Stomach (tissue), 19 donors: ENCODE measurements around the gene PANK4. TPM values are rescaled to one million over a fixed set of nuclear protein-coding genes. Genes with fewer than 3 reads are reported as not detected.

ENCODE experiments used
- DNase-seq, 2 donors: peaks; one replicate each; pipeline versions ENCODE4 v3.0.0 to v3.0.0-alpha.2; 2013 to 2019
- H3K27ac ChIP-seq, 5 donors: fragments of 200-600 bp in 4 of 5; sonication (generic) in 4 of 5; one replicate each; pipeline ENCODE4 v1.5.1; 2013 to 2019; ENCODE audit warnings: mild to moderate bottlenecking in 1 of 5, moderate library complexity in 1 of 5
- H3K27me3 ChIP-seq, 3 donors: fragments of 200-600 bp; sonication (generic); one replicate each; pipeline ENCODE4 v1.5.1; 2017 to 2019; ENCODE audit warnings: mixed run types in 1 of 3
- H3K36me3 ChIP-seq, 4 donors: fragments of 200-600 bp; sonication (generic); 1 replicate in 3 of 4; 2 replicates in 1 of 4; pipeline ENCODE4 v1.5.1; 2016 to 2019
- H3K4me1 ChIP-seq, 4 donors: fragments of 200-600 bp; sonication (generic); one replicate each; pipeline ENCODE4 v1.5.1; 2016 to 2019
- H3K4me3 ChIP-seq, 4 donors: fragments of 200-600 bp; sonication (generic) in 3 of 4; one replicate each; pipeline ENCODE4 v1.5.1; 2016 to 2019; ENCODE audit warnings: mild to moderate bottlenecking in 1 of 4
- H3K9me3 ChIP-seq, 4 donors: fragments of 200-600 bp; sonication (generic); one replicate each; pipeline ENCODE4 v1.5.1; 2016 to 2019
- CTCF ChIP-seq, 7 experiments: fragments of 450-650 bp in 4 of 7; fragments of 200-600 bp in 3 of 7; sonication (generic) in 3 of 7; IDR thresholded peaks; one replicate each; pipeline ENCODE4 v1.5.1; 2016 to 2019; ENCODE audit warnings: antibody characterized with exemption in 7 of 7, control low read depth in 2 of 7, mild to moderate bottlenecking in 1 of 7
- EP300 ChIP-seq: sonication (generic); formaldehyde crosslinking; IDR thresholded peaks from one replicate; pipeline ENCODE4 v1.6.1; 2017; ENCODE audit warnings: antibody characterized with exemption
- POLR2A ChIP-seq, 4 donors: fragments of 450-650 bp; IDR thresholded peaks; one replicate each; pipeline ENCODE4 v1.6.1; 2016; ENCODE audit warnings: antibody characterized with exemption in 4 of 4, control low read depth in 2 of 4, mild to moderate bottlenecking in 1 of 4, moderate library complexity in 1 of 4
- POLR2AphosphoS5 ChIP-seq, 3 donors: sonication (generic); formaldehyde crosslinking; IDR thresholded peaks; one replicate each; pipeline ENCODE4 v1.6.1; 2016; ENCODE audit warnings: antibody characterized with exemption in 3 of 3
- WGBS, 5 donors: extraction: QIAGEN DNeasy Blood & Tissue Kit in 3 of 5; methylation state at CpG; one replicate each; pipeline versions ENCODE4 v1.1.5 to v1.1.7; 2013 to 2018; 5-methylcytosine and 5-hydroxymethylcytosine counted together
- intact Hi-C: fragments of 100-400 bp; cut with DNase I; formaldehyde crosslinking; loops from one replicate; pipeline ENCODE4 v1.15.1; 2023; ENCODE audit warnings: low total_unique reads
- long read RNA-seq, 10 donors: transcript quantifications; one replicate each; lab custom pipeline, GENCODE V29; 2026
- polyA plus RNA-seq, 3 donors: library from polyadenylated mRNA; stranded (reverse); fragments of 200-250 nt; gene quantifications; one replicate each; pipeline ENCODE4 v1.2.3, GENCODE V29; 2013
- total RNA-seq, 5 donors: library from RNA; depleted of rRNA; stranded (reverse); fragments of >200 nt; gene quantifications; one replicate each; pipeline versions ENCODE4 v1.1.0 to v1.2.3, GENCODE V29; 2014 to 2016
- donor health status: healthy with polysubstance abuse.
- donor health status: Bipolar disorder and iron deficiency.
- donor health status: healthy.

The PANK4 gene
- total RNA-seq: 10 to 100 TPM in 4 of 5 donors, 1 to 10 TPM in 1; 6.4 to 86.0 (median 27.9) TPM
- polyA plus RNA-seq: 10 to 100 TPM in 2 of 3 donors, 1 to 10 TPM in 1; 7.6 to 17.2 (median 15.6) TPM
- long read RNA-seq, donor 1: 0 reads
- long read RNA-seq, donor 2, partial matches to known transcripts: 0 of 1 reads
- long read RNA-seq, donor 2, other reads (novel, unspliced or antisense): 0 of 1 reads
- long read RNA-seq, donor 3, partial matches to known transcripts: 6 of 6 reads
- long read RNA-seq, donor 3, other reads (novel, unspliced or antisense): 0 of 6 reads
- long read RNA-seq, donor 4: 0 reads
- long read RNA-seq, donor 5, partial matches to known transcripts: 12 of 13 reads
- long read RNA-seq, donor 5, other reads (novel, unspliced or antisense): 0 of 13 reads
- long read RNA-seq, donor 6: 0 reads
- long read RNA-seq, donor 7, partial matches to known transcripts: 0 of 1 reads
- long read RNA-seq, donor 7, other reads (novel, unspliced or antisense): 0 of 1 reads
- long read RNA-seq, donor 8, partial matches to known transcripts: 0 of 1 reads
- long read RNA-seq, donor 8, other reads (novel, unspliced or antisense): 0 of 1 reads
- long read RNA-seq, donor 9: 0 reads
- long read RNA-seq, donor 10, partial matches to known transcripts: 0 of 1 reads
- long read RNA-seq, donor 10, other reads (novel, unspliced or antisense): 0 of 1 reads

- WGBS, 5 donors: 0 to 1% (median 1%) methylated on average over 19 to 107 of the region's 107 CpGs
- Histone ChIP-seq H3K4me1 (peaks cover 66 to 83% (median 77%) of the 10 kb centered on the region in 4 donors), H3K27me3 (peaks cover 0 to 43% (median 34%) of the 10 kb centered on the region in 3 donors), H3K4me3 (peak within 1 kb of the TSS; percentile 82 to 99 (median 92)), H3K36me3 (peaks cover 6 to 12% (median 9%) of the 10 kb centered on the region in 4 donors), H3K9me3 (no peaks in the 10 kb centered on the region), H3K27ac (peak within 1 kb of the TSS; percentile 73 to 92 (median 85))
- intact Hi-C loops: no loop called here
- peak; percentile 95 to 98 for DNase-seq
- peak in 2 of 3 donors; percentile 54 to 73 for TF ChIP-seq POLR2AphosphoS5 (IDR thresholded peaks at IDR 0.05)
- TF ChIP-seq POLR2A (IDR thresholded peaks at IDR 0.05): no peak
Measured at GRCh38 chr1:2525920-2526823, at the start of gene PANK4. TSS of gene PANK4 (minus strand) at chr1:2526596. CDS start at chr1:2526587, 9 bp downstream.

GRCh38 chr1:2574350-2574749, 48.0 kb upstream of the PANK4 start:
- 51 to 66% (median 58%) methylated on average over 9 of the region's 9 CpGs for WGBS, 5 donors
- TF ChIP-seq CTCF (IDR thresholded peaks at IDR 0.05) (no peak), POLR2AphosphoS5 (IDR thresholded peaks at IDR 0.05) (no peak), EP300 (no peak), POLR2A (IDR thresholded peaks at IDR 0.05) (no peak)
- intact Hi-C loops: no loop called here
- Histone ChIP-seq H3K4me1 (peaks cover 21 to 36% (median 34%) of the 10 kb centered on the region in 4 donors), H3K4me3 (no peak overlapping the region), H3K9me3 (peaks cover 0 to 12% (median 10%) of the 10 kb centered on the region in 4 donors), H3K27ac (no peak overlapping the region), H3K36me3 (no peaks in the 10 kb centered on the region), H3K27me3 (peaks cover 0 to 22% (median 0%) of the 10 kb centered on the region in 3 donors)
- no peak for DNase-seq

GRCh38 chr1:2573250-2573920, 47.0 kb upstream of the PANK4 start:
- no peak for TF ChIP-seq CTCF (IDR thresholded peaks at IDR 0.05)
- TF ChIP-seq POLR2AphosphoS5 (IDR thresholded peaks at IDR 0.05): no peak
- no peak for TF ChIP-seq POLR2A (IDR thresholded peaks at IDR 0.05)
- no peak for TF ChIP-seq EP300
- no peak for DNase-seq
- Histone ChIP-seq H3K27ac (no peak overlapping the region), H3K27me3 (peaks cover 0 to 26% (median 0%) of the 10 kb centered on the region in 3 donors), H3K4me3 (no peak overlapping the region), H3K9me3 (peaks cover 0 to 12% (median 10%) of the 10 kb centered on the region in 4 donors), H3K4me1 (peaks cover 21 to 30% (median 28%) of the 10 kb centered on the region in 4 donors), H3K36me3 (no peaks in the 10 kb centered on the region)
- intact Hi-C loops: no loop called here
- WGBS, 5 donors: 87 to 93% (median 91%) methylated on average over 8 of the region's 8 CpGs

- Histone ChIP-seq H3K4me3 (no peak overlapping the region), H3K4me1 (peaks cover 9 to 15% (median 11%) of the 10 kb centered on the region in 4 donors), H3K27me3 (peaks cover 0 to 28% (median 0%) of the 10 kb centered on the region in 3 donors), H3K27ac (no peak overlapping the region), H3K36me3 (no peaks in the 10 kb centered on the region), H3K9me3 (peaks cover 0 to 12% (median 10%) of the 10 kb centered on the region in 4 donors)
- intact Hi-C loops: no loop called here
- no peak for DNase-seq
- TF ChIP-seq POLR2A (IDR thresholded peaks at IDR 0.05) (no peak), CTCF (IDR thresholded peaks at IDR 0.05) (no peak), EP300 (no peak), POLR2AphosphoS5 (IDR thresholded peaks at IDR 0.05) (no peak)
- 82 to 86% (median 84%) methylated on average over 9 of the region's 9 CpGs for WGBS, 5 donors
Measured at GRCh38 chr1:2571348-2571747, 45.0 kb upstream of the PANK4 start.
